ENCODE results near the gene ELMO2.

ELMO2 gene, protein sequence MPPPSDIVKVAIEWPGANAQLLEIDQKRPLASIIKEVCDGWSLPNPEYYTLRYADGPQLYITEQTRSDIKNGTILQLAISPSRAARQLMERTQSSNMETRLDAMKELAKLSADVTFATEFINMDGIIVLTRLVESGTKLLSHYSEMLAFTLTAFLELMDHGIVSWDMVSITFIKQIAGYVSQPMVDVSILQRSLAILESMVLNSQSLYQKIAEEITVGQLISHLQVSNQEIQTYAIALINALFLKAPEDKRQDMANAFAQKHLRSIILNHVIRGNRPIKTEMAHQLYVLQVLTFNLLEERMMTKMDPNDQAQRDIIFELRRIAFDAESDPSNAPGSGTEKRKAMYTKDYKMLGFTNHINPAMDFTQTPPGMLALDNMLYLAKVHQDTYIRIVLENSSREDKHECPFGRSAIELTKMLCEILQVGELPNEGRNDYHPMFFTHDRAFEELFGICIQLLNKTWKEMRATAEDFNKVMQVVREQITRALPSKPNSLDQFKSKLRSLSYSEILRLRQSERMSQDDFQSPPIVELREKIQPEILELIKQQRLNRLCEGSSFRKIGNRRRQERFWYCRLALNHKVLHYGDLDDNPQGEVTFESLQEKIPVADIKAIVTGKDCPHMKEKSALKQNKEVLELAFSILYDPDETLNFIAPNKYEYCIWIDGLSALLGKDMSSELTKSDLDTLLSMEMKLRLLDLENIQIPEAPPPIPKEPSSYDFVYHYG

DNA sequence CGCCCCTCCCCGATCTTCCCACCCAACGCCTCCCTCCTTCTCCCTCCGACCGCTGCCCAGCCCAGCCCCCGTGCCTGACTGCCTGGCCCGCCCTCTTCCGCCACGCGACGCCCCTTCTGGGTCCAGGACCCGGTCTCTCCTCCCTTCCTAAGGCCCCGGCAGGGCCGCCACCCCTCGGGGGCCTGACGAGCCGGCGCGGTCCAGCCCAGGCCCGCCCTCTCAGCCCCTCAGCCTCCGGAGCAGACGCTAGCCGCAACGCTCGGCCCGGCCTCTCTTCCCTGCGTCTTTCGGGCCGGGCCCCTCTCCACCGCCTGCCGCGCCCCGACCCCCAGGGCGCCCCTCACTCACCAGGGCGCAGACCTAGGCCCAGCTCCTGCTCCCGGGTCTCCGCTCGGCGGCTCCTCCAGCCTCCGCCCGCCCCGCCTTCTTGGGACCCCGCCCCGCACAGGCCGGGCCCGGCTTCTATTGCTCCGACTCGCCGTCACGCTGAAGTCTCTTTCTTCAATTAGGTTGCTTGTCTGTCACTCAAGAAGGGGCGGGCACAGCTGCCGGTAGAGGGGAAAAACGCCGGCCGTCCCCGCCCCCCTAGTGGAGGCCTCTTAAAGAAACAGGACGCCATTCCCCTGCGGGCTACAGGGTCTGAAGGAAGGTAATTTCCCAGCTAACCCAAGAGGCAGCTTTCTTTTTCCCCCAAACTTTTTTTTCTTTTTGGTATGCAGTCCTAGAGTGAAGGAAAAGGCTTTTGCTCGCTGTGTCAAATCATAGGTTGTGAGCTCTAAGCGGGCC, at the start of gene ELMO2:
Gene ELMO2 (minus strand): TSS at position 416 of the 786 bp plus-strand sequence. CDS start 12,133 bp downstream, outside the sequence.
- peak; percentile 99 for DNase-seq

DNA sequence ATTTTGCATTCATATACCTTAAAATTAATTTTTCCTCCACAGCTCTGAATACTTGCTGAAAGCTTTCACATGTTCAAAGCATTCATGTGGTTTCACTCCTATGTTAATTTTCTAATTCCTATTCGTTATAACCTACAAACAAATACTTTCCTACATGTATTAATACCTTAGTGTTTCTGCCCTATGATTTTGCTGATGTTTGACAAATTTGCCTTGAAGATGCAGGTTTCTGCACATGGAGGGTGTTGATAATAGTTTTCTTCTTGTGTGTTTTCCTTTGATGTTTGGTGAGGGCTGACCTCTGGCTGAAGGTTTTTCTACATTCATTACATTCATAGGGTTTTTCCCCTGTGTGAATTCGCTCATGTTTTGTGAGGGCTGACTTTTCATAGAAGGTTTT, 49.3 kb upstream of the ELMO2 start:
- DNase-seq, result no peak

DNA sequence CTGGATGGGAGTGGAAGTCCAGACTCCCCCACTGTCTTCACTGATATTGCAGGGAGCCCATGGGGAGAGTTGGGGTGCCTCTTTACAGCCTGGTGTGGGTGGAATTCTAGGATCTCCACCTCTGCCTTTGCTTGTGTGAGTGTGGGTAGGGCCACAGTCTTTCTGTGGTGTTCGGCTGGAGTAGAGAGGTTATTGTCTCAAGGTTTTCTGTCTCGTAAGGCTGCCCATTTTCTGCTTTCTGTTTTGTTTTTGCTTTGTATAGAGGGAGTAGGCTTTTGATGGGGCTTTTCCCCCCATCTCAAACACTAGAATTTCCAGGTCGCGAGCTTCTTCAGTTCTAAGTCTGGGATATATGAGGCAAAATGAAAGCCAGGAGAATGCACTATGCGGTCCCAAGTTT, 40.4 kb upstream of the ELMO2 start:
- no peak for DNase-seq

DNA sequence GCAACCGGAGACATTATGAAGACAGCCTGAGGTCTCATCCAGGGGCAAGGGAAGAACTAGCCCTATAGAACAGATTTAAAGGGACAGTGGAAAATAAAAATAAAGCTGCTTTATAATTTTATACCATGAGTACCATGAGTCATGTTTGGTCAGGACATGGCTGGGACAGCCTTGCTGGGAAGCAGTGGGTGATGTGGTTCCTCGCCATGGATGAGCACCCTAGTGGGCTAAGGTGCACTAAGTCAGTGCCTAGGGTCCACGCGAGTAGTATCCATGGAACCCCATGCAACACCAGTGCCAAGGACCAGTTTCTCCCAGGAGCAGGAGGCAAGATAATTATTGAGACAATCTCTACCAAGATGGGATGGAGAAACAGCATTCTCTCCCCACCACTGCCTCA, 33.4 kb upstream of the ELMO2 start:
- no peak for DNase-seq

DNA sequence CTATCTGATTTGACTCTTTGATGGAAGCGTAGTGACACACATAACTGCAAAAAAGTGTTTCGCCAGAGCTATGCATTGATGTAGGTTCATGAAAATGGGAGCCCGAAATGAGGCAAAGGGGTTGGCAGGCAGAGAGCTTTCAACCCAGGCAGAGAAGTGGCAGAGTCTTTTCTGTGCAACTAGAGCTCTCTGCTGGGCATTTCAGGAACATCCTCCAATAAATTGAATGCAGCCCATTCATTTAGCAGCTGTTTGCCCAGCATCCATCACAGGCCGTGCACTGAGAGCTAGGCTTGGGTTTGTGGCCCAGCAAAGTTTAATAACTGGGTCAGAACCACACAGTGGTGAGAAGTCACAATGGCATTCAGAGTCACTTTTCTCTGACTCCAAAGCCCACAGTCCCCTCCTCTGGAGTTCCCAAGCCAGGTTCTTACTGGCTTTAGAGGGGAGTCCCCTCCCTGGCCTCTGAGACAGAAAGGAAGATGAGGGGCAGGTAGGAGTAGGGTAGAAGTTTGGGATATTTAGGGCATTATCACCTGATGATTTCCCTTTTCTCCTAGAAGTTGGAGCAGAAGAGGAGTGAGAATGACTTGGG, 31.8 kb upstream of the ELMO2 start:
- DNase-seq, result peak; percentile 60

DNA sequence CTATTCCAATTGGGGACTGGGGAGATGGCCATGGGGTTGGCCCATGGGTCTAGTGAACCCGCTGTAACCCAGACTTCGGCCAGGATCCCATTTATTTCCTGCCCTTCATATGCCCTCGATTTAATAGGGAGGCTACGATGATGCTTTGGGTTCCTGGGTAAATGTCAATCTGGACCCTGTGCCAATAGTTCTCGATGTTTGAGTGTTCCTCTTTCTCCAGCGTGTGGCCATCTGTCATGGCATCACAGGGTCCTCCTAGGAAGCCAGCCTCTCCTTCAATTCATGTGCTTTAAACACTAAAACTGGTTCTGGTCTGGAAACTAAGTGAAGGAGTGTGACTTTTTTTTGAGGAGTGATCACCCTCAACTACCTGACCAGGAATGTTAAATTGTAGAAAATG, 28.7 kb upstream of the ELMO2 start:
- no peak for DNase-seq

DNA sequence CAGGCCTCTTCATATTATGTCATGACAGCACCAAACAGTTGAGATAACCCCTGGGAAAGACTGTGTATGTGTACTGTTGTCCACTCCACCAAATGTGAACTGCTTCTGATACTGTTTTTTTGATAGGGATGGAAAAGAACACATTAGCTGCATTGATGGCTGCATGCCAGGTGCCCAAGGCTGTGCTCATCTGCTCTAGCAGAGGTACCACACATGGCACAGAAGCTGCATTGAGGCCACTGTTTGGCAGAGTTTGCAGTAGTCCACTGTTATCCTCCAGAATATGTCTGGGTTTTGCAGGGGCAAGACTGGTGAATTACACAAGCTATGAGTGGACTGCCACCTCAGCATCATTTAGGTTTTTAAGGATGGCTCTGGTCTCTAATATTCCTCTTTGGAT, 28.2 kb upstream of the ELMO2 start:
- no peak for DNase-seq

DNA sequence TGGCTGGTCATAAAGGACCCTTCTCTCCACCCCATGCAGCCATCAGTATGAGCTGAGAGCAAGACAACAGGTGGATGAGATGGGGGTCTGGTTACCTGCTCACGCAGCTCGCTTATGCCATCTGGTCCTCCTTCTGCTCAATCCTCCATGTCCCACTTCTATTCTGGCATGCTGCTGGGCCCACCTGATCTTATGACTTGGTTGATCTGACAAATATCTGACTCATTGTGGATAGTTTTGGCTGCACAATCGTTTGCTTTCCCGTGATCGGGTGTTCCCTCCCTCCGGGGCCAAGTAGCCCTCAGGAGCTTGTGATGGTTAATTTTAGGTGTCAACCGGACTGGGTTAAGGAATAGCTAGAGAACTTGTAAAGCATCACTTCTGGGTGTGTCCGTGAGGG, 26.6 kb upstream of the ELMO2 start:
- DNase-seq, result no peak

DNA sequence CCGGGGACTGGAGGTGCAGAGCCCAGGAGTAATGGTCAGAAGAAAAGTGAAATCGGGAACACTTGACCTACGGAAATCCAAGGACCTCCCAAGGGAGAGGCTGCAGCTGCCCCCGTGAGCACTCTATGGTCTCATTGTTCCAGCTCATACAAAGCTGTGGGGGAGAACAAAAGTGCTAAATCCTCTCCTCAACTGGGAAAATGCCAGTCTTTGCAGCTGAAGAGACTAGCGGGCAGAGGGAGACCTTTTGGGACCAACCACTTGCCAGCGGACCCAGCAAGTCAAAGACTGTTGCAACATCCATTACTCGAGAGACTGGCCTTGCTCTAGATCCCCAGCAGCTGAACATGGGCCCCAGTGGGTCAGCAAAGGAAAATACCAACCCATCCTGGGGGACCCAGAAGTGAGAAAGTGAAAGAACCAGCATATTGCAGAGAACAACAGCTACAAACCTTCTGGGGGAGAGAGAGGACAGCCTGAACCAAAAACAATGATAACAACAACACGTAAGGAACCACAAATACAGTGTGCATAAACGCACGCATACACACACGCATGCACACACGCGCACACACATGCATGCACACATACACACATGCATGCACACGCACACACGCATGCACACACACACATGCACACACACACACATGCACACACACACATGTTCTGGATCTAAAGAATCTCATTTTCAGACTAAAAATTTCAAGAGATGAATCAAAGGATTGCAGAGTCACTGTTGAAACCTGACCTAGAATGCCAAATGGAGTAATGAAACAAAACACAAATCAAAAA, 24.7 kb upstream of the ELMO2 start:
- DNase-seq, result no peak

DNA sequence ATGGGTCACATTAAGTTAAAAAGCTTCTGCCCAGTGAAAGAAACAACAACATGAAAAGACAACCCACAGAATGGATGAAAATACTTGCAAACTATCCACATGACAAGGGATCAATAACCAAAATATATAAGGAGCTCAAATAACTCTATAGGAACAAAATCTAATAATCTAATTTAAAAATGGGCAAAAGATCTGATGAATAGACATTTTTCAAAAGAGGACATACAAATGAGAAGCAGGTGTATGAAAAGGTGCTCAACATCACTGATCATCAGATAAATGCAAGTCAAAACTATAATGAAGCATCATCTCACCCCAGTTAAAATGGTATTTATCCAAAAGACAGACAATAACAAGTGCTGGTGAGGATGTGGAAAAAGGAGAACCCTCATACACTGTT, 21.0 kb upstream of the ELMO2 start:
- DNase-seq, result no peak

DNA sequence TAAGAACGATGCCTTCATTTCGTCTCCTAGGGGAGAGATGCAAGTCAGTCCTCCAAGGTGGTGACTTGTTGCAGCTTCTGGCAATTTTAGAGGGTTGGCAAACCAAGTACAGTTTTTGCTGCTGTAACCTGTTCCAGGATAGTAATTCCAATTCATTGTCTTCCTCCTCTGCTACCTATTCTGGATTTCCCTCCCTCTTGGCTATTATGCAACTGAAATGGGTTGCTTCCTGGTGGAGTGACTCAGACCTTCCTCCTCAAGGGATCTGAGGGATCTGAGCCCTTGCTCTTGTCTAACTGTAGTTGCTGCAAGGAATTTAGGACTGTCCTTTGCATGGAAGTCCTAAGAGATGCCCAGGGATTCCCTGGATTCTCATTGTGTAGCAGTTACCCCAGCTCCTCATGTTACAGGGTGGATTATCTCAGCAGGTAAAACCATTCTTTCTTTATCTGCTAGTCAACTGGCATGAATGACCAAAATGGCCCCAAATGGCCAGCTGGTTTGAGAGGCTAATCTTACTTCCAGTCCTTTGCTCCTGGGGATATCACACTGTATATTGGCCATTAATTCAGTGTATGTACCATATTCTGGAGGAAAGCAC, 17.6 kb upstream of the ELMO2 start:
- no peak for DNase-seq

DNA sequence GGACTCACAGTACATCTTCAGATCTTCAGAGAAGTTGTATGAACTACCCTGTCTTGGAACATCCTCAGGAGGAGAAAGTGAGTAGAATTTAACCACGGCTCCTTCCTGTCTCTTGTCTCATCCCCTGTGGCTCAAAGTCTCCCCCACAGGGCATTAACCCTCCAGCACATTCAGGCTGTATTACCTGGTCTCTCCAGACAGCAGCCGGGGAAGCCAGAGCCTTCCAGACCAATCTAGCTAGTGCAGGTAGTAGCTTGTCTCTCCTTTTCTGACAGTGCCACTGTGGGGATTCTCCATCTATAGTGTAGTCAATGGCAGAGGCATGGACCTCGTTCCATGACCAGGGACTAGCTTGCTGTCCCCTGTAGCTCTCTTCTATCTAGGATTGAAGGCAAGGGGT, 16.9 kb upstream of the ELMO2 start:
- DNase-seq, result no peak

DNA sequence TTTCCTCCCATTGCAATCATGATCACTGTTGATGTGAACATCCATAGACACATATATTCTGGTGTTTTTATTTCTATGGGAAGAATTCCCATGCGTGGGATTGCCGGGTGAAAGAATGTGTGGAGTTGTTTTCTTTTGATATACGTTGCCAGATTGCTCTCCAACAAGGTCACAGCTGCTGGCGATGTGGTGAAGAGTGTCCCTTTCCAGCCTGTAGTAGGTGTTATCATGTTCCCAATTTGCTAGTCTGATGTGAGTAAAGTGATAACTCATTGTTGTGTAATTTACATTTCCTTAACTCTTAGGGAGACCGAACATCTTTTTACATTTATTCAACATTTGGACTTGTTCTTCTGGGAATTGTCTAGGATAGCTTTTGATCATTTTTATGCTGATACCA, 14.5 kb upstream of the ELMO2 start:
- DNase-seq, result no peak

DNA sequence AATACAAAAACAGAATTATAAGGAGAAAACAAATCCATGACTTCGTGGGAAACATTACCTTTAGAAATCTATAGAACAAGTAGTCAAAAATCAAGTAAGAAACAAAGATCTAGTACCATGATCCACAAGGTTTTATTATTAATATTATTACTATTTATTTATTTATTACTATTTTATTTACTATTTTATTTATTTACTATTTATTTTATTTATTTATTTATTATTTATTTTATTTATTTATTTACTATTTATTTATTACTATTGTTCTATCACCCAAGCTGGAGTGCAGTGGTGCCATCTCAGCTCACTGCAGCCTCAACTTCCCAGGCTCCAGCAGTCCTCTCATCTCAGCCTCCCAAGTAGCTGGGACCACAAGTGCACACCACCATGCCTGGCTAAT, 13.5 kb upstream of the ELMO2 start:
- no peak for DNase-seq

DNA sequence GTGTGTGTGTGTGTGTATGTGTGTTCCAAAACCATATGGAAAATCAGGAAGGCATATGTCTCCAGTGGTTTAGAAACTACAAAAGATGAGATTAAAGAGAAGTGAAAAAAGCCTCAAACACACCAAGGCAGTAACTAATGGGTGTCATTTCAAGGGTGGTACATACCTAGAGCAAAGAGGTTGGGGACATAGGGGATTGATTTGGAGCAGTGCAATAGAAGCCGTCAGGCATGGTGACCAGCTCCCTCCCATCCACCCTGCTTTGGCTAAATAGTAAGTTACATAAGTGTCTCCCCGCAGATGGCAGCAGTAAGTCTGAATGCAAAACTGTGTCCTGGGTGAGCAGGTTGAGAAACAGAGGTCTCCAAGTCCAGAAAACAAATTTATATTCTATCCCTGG, 10.4 kb upstream of the ELMO2 start:
- DNase-seq, result no peak

DNA sequence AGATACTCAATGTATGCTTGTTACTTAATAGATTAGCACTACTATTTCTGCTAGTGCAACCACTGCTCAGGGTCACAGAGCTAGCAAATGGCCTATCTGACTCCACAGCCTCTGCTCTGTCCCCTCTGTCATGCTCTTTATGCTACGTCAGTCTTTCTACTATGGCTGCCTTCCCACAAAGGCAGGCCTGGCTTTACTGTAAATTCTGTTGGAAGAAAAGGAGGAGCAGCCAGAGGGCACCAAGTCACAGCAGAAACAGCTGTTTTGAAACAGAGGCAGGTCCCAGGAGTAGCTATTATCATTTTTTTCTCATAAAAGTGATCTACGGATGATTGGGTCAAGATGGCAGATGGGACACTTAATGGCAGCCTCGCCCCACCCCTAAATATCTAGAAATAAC, 10.0 kb upstream of the ELMO2 start:
- no peak for DNase-seq

DNA sequence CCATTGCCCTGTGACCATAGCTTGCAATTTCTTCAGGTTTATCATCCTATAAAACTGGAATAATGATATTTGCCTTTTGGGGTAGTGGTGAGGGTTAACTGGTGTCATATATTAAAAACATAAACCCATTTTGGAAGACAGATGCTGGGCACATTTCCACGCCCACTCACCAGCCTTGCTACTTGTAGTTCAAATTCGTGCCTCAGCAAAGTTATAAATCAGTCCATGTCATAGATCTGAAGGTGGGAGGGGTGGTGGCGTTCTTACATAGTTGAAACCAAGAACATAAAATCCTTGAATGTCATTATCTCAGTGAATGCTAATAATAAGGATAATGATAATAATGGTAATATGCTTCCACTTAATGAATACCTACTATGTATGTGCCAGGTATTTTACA, 9.4 kb upstream of the ELMO2 start:
- DNase-seq, result no peak

DNA sequence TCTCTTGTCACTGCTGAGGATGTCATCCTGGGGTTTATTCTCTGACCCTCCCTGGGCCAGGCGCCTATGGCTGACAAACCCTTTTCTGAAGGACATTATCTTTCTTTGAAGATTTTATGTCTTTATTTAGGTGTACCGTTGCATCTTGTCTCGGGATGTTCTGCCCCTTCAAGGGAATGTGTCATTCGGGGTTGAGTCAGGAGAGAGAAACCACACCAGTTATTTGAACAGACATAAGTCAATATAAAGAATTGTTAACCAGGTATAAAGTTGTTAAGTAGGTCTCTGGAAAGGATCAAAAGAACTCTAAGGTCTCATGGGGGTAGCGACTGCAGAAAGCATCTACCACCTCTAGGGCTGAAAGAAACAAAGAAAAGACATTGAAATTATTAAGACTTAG, 8.2 kb upstream of the ELMO2 start:
- no peak for DNase-seq

DNA sequence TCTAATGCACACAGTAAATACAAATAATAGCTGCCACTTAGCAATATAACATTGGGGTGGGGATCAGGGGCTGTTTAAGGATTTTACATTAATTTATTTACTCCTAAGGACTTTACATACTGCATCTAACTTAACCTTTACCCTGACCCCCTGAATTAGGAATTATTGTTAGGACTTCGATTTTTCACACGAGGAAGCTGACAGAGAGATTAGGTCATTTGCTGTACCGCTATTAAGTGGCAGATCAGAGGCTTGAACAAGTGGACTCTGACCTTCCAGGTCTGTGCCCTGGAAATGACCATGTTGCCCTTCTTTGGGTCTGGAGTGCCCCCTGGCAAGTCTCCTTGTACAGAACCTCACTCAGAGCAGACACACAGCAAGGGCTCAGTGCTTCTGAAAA, 5.2 kb upstream of the ELMO2 start:
- no peak for DNase-seq

DNA sequence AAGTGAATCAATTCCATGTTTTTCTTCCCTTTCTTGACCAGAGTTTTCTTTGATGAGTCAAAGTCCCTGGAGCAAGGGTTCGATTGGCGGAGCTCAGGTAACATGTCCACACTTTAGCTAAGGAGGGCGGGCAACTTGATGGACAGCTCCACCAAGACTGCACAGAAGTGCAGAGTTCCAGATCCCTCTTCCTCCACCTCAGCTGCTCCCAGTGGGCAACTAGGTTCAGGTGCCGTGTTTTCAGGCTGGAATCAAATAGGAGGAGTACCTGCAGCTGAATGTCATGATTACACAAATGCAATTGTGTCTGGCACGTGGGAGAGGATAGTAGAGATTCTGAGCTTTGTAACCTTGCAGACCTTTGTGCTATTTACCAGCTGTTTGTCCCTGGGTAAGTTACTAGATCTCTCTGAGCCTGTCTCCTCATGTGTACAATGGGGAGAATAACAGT, 1.9 kb upstream of the ELMO2 start:
- no peak for DNase-seq

DNA sequence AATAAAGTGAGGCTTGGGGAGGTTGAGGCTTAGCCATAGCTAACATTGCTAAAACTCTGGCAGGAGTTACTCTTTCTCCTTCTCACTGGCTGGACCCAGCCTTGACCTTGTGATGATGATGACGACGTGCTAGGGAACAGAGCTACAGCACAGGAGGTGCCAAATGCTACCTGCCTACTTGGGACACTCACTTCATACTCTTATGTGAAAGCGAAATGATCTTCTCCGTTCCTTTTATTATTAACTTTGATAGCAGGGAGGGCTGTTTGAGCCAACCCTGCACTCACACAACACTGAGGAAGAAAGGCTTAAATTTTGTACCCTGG, 1.2 kb upstream of the ELMO2 start:
- DNase-seq, result no peak

DNA sequence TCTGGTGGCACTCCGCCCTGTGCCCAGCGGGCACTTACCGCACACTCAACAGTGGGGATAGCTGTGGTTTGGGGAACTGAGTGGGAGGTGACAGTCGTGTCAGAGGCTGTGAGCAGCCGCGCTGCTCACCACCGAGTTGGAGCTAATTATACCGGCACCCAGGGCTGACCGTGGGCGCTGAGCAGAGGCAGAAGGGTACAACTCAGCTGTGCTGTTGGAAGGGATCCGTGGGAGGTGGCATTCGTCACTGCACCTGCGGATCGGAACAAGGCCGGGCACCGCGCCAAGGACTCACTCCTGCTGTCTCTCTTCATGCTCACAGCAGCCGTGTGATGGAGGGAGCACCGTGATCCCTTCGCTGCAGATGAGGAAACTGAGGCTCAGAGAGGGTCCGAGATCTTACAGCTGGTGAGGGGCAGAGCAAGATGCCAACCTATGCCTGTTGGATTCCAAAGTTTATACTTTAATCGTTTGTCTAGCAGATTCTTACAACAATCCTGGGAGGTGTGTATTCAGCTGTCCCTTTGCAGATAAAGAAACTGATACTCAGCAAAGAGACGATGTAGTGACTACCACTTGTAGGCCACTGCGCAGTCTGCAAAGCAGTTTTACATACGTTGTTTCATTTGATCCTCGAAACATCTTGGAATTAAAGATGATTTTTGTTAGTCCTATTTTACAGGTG, 713 bp upstream of the ELMO2 start:
- DNase-seq, result peak; percentile 69

Data from hematopoietic multipotent progenitor cell treated with erythropoietin and hydrocortisone succinate and interleukin-3 and kit ligand, for 6 days (in vitro differentiated cells).